ENCODE results near the gene CLDND2.

DNA sequence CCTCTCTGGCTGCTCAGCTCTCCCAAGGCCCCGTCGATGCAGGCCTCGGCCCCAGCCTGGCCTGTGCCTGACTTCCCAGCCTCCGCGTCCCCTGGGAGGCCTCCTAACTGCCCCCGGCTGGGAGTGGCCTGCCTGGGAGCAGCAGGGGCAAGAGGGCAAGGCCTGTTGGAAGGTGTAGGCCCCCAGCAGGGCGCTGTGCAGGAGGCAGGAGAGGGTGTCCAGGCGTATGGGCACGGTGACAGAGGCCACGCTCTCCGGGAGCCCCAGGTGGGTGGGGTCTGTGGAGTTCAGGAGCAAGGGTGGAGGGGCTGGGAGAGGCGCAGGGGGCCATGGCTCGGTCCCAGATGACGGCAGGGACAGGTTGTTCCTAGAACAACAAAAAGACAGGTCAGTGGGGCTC is 20.3 kb upstream of the CLDND2 start:
- TF ChIP-seq, protein P1, sequence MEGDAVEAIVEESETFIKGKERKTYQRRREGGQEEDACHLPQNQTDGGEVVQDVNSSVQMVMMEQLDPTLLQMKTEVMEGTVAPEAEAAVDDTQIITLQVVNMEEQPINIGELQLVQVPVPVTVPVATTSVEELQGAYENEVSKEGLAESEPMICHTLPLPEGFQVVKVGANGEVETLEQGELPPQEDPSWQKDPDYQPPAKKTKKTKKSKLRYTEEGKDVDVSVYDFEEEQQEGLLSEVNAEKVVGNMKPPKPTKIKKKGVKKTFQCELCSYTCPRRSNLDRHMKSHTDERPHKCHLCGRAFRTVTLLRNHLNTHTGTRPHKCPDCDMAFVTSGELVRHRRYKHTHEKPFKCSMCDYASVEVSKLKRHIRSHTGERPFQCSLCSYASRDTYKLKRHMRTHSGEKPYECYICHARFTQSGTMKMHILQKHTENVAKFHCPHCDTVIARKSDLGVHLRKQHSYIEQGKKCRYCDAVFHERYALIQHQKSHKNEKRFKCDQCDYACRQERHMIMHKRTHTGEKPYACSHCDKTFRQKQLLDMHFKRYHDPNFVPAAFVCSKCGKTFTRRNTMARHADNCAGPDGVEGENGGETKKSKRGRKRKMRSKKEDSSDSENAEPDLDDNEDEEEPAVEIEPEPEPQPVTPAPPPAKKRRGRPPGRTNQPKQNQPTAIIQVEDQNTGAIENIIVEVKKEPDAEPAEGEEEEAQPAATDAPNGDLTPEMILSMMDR (IDR thresholded peaks at IDR 0.05; ENCODE audit: low read depth, low read length, poor library complexity, severe bottlenecking), result no peak
- TF ChIP-seq EZH2phosphoT487 (IDR thresholded peaks at IDR 0.05; ENCODE audit: borderline replicate concordance, low read length), result no peak
